A549 treated with RU486 at 1 μM for 4 hours (cell line): ENCODE measurements around the gene EFNA1. TPM values are rescaled to one million over a fixed set of nuclear protein-coding genes. Genes with fewer than 3 reads are reported as not detected.

Experiments used
- total RNA-seq: library from RNA; stranded (reverse); fragments of 200-300 nt; extraction: Qiagen RNA extraction; gene quantifications from 5 replicates; pipeline ENCODE4 v1.2.3, GENCODE V29; 2022; ENCODE audit warnings: low read depth

The EFNA1 gene, protein sequence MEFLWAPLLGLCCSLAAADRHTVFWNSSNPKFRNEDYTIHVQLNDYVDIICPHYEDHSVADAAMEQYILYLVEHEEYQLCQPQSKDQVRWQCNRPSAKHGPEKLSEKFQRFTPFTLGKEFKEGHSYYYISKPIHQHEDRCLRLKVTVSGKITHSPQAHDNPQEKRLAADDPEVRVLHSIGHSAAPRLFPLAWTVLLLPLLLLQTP
- 34.4 to 48.7 TPM (median 37.8 TPM) in 5 replicates for total RNA-seq

DNA sequence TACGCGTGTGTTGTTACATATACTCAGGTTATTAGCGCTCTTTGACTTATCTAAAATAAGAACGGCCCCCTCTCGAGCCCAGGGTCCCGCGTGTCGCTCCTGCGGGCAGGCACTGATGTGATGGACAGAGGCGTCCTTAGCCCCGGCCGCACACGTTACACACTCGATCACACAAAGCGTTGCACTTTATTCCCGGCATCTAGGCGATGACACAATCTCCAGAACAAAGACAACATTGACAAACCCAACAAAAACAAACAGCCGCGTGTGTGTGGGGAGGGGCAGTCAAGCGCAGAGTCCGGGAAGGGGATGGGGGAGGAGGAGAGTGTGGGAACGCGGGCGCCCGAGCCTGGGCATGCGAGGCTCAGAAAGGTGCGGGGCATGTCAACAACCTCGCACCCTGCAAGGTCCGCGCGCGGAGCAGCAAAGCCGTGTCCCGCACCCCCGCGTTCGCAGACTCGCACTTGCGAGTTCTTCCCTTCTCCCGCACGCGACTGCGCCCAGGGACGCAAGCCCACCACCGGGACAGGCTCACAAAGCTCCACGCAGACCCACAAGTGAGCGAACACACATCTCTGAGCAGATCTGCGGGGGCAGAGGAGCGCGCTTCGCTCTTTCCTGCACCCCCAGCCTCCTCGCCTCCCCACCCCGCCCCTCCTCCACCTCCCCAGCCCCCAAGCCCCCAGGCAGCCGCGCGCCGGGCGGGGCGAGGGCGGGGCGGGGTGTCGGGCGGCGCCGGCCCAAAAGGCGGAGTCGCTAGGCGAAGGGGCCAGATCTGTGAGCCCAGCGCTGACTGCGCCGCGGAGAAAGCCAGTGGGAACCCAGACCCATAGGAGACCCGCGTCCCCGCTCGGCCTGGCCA lies at the start of gene EFNA1:
TSS of gene EFNA1 (plus strand) at position 772 of the 862 bp plus-strand sequence. CDS start 102 bp downstream, outside the sequence.

DNA sequence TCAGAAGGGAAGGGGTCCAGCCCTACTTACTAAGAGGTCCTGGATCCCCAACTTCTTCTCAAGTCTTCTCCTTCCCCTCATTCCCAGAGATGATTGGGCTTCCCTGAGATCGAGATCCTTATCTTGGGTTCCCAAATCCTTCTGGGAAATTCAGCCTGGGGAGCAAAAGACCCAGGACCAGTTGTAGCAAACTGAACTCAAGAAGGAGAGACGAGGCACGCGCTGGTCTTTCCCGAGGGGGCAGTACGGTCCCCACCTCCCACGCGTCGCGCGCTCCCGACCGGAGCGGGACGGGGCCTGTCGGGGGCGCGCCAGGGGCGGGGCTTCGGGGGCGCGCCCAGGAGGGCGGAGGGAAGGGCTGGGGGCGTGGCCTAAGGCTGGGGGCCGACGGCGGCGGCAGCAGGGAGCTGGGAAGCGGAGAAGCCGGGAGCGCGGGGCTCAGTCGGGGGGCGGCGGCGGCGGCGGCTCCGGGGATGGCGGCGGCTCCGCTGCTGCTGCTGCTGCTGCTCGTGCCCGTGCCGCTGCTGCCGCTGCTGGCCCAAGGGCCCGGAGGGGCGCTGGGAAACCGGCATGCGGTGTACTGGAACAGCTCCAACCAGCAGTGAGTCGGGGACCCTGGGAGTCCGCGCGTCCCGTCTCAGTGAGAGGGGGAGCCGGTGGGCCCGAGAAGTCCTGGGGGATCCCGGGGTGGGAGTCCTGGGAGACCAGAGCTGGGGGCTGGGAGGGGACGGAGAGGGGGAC lies 49.0 kb upstream of the EFNA1 start, which contains the start of gene EFNA3:
TSS of gene EFNA3 (plus strand) at position 369 of the 741 bp plus-strand sequence. CDS start at position 474, 105 bp downstream.

DNA sequence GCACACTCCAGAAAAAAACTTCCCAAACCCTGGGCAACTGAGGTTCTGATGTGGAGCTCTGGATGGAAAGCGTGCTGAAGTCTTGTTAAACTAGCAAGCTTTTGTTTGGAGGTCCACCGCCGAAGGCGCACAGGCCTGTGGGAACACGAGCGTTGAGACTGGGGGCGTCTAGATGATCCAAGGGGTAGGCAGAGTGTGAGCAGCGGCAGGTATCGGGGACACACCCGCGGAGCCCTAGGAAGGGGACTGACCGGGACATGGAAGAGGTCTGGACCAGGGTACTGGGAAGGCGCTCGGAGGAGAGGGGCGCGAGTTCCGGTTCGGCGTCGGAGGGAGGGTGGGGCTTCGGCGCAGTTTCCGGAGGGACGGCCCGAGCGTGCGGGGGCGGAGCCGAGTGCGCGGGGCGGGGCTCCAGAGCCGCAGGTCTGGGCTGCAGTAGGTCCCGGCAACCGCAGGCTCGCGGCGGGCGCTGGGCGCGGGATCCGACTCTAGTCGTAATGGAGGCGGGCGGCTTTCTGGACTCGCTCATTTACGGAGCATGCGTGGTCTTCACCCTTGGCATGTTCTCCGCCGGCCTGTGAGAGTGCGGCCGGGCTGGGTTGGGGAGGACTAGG lies 7.8 kb downstream of the EFNA1 start, which contains the start of gene SLC50A1:
TSS of gene SLC50A1 (plus strand) at position 438 of the 614 bp plus-strand sequence. CDS start at position 498, 60 bp downstream.

DNA sequence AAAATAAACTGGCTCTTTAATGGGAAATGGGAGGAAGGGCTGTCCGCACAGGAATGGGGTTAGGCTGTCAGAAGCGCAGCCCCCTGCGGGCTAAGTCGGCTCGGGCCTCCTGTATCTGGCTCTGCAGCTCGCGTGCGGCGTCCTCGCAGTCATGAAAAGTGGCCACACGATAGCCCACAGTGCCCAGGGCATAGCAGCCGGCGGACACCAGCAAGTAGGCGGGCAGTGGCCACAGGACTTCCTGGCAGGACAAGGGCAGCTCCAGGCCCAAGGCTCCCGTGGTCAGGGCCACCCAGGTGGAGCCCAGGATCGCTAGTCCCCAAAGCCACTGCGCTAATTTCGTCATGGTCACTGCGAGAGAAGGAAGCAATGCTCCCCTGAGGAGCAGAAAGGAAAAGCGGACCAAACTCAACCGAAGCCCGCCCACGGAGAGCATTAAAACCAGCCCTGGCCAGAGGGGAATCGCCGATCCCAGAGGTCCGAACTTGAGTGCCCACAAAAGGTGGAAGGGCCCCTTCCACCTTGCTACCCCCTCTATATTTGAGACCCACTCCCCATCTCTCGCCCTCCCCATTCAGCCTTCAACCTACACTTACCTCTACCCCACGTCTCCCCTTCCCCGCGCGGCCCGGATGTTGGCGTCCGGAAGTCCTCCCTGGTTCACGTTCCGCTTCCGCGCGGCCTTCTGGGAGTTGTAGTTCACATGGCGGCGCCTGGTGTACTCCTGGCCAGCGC lies 12.4 kb downstream of the EFNA1 start, which contains the start of gene DPM3:
TSS of gene DPM3 (minus strand) at position 637 of the 735 bp plus-strand sequence. CDS start at position 346, 291 bp downstream.

DNA sequence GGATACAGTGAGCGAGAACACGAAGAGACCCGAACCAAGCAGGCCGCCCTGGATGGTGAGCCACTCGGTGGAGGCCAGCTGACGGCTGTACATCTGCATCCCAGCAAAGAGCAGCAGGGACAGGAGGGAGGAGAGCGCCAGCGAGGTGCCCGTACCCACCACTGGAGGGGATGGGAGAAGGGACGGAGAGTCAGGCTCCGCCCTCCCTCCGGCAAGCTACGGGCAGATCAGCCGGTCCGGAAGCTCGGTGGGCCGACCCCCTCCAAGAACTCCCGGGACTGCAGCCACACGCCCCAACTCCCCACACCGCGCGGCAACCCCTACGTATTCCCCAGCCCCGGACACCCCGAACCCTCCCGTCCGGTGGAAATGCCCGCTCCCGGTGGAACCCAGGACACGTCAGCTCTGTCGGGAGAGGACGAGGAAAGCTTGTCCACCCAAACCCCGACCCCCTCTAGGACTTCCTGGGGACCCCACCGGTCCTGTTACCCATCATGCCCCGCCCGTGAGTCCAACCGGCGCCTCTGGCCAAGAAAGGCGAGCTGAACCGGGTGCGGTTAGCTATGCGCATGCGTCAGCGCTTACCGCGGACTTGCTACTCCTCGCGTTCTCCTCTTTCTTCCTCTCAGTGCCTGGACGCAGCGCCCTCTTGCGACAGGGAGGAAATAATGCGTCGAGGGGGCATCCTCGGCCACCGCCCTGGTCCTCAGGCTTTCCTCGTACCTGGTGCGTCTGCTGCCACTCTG lies 45.2 kb downstream of the EFNA1 start, which contains the start of gene KRTCAP2:
TSS of gene KRTCAP2 (minus strand) at position 573 of the 746 bp plus-strand sequence. CDS start at position 493, 80 bp downstream.

DNA sequence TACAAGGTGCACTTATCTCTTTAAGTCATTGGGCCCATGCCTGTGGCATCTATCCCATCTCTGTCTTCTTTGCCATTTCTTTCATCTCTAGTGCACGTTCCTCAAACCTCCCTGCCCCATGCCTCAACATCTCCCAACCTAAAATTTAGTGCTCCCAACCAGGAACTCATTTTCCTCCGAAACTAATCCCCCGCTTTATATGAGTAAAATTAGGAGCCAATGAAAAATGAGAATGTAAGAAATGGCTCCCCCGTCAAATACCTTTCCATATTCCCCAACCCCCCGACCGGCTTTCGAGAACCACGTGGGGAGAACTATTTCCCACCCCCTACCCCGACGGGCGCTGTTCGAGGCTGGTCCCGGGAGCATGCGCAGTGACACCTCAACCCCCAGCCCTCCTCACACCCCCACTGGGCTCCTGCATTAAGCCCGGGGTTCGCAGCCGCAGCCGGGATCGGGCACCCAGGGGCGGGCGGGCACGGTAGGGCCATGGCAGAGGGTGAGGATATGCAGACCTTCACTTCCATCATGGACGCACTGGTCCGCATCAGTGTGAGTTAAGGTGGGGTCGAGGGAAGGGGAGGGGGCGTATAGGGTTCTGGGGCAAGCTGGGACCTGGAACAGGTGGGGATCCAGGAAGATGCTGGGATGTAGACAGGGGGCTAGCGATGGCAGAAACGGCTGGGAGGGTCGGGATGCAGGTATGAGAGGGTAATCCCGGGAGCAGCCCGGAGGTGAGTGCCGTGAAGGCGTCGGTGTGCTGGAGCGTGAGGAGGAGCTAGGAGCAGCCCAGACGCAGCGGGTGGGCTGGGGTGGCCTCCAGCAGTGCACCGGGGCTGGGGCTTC lies 46.0 kb downstream of the EFNA1 start, which contains the start of gene TRIM46:
TSS of gene TRIM46 (plus strand) at position 372 of the 846 bp plus-strand sequence. CDS start at position 490, 118 bp downstream.

Other genes with a start within 250 kb of the EFNA1 start
- 34.6 to 44.3 TPM (median 42.0 TPM) in 5 replicates for gene PMVK, start 191.2 kb upstream of the EFNA1 start, total RNA-seq
- gene PBXIP1, start 171.8 kb upstream of the EFNA1 start, total RNA-seq = 11.8 to 16.5 TPM (median 14.4 TPM) in 5 replicates
- 19.5 to 24.1 TPM (median 22.6 TPM) in 5 replicates for gene PYGO2, start 166.1 kb upstream of the EFNA1 start, total RNA-seq
- gene SHC1, start 157.1 kb upstream of the EFNA1 start, total RNA-seq = 128 to 150 TPM (median 144 TPM) in 5 replicates
- gene CKS1B, start 153.2 kb upstream of the EFNA1 start, total RNA-seq = 325 to 385 TPM (median 338 TPM) in 5 replicates
- 33.1 to 53.6 TPM (median 42.5 TPM) in 5 replicates for gene FLAD1, start 144.5 kb upstream of the EFNA1 start, total RNA-seq
- gene LENEP, start 134.3 kb upstream of the EFNA1 start, total RNA-seq = not detected in 5 replicates
- gene ZBTB7B, start 125.1 kb upstream of the EFNA1 start, total RNA-seq = 18.9 to 28.7 TPM (median 22.3 TPM) in 5 replicates
- gene DCST2, start 94.1 kb upstream of the EFNA1 start, total RNA-seq = 0.08 to 0.67 TPM (median 0.45 TPM) in 5 replicates
- gene DCST1, start 94.1 kb upstream of the EFNA1 start, total RNA-seq = not detected in 5 replicates
- gene ADAM15, start 76.6 kb upstream of the EFNA1 start, total RNA-seq = 52.7 to 85.0 TPM (median 72.2 TPM) in 5 replicates
- gene EFNA4, start 64.1 kb upstream of the EFNA1 start, total RNA-seq = 7.2 to 9.3 TPM (median 7.9 TPM) in 5 replicates
- 3.0 to 5.4 TPM (median 3.9 TPM) in 5 replicates for gene EFNA3, start 49.0 kb upstream of the EFNA1 start, total RNA-seq
- 33.6 to 37.6 TPM (median 35.3 TPM) in 5 replicates for gene SLC50A1, start 8.0 kb downstream of the EFNA1 start, total RNA-seq
- 64.1 to 107 TPM (median 94.9 TPM) in 5 replicates for gene DPM3, start 12.7 kb downstream of the EFNA1 start, total RNA-seq
- 193 to 252 TPM (median 242 TPM) in 5 replicates for gene KRTCAP2, start 45.4 kb downstream of the EFNA1 start, total RNA-seq
- 1.1 to 2.2 TPM (median 1.4 TPM) in 5 replicates for gene TRIM46, start 46.0 kb downstream of the EFNA1 start, total RNA-seq
- 5.5 to 10.3 TPM (median 7.8 TPM) in 5 replicates for gene THBS3, start 80.0 kb downstream of the EFNA1 start, total RNA-seq
- 61.2 to 76.7 TPM (median 74.1 TPM) in 5 replicates for gene MTX1, start 80.8 kb downstream of the EFNA1 start, total RNA-seq
- gene ENTREP3, start 127.6 kb downstream of the EFNA1 start, total RNA-seq = 27.2 to 41.6 TPM (median 36.2 TPM) in 5 replicates
- 95.7 to 138 TPM (median 124 TPM) in 5 replicates for gene SCAMP3, start 134.5 kb downstream of the EFNA1 start, total RNA-seq
- gene CLK2, start 145.6 kb downstream of the EFNA1 start, total RNA-seq = 20.3 to 28.2 TPM (median 22.9 TPM) in 5 replicates
- 2.6 to 6.2 TPM (median 4.4 TPM) in 5 replicates for gene HCN3, start 149.6 kb downstream of the EFNA1 start, total RNA-seq
- gene PKLR, start 173.6 kb downstream of the EFNA1 start, total RNA-seq = 0.03 TPM in 1 of 5 replicates, not detected in the others
- 158 to 185 TPM (median 166 TPM) in 5 replicates for gene FDPS, start 181.0 kb downstream of the EFNA1 start, total RNA-seq
- gene RUSC1, start 193.0 kb downstream of the EFNA1 start, total RNA-seq = 36.2 to 57.5 TPM (median 48.6 TPM) in 5 replicates